GM18951 (cell line): ENCODE measurements around the gene DMP1.

ENCODE experiments used
- POLR2A ChIP-seq: IDR thresholded peaks from 4 replicates; pipeline ENCODE4 v1.6.1; 2011; ENCODE audit warnings: mild to moderate bottlenecking; ENCODE audit not compliant: insufficient read length, insufficient read depth; ENCODE audit errors: extremely low read depth
- in situ Hi-C: fragments of 300-500 bp; cut with MboI; formaldehyde crosslinking; loops from one replicate; pipeline ENCODE4 v1.12.0; 2022; ENCODE audit warnings: low sequenced_read_pairs, mixed read lengths, inconsistent platforms; ENCODE audit not compliant: unreplicated experiment

The DMP1 gene

GRCh38 chr4:87649980-87650379 lies at the start of gene DMP1:
Gene DMP1 (plus strand): TSS chr4:87650280. CDS start chr4:87656493, 6,213 bp downstream.
- in situ Hi-C loops: no loop called here
- no peak for TF ChIP-seq POLR2A

GRCh38 chr4:87601361-87601760 lies 48.7 kb upstream of the DMP1 start:
- TF ChIP-seq POLR2A: no peak
- in situ Hi-C loops: no loop called here

GRCh38 chr4:87608229-87608628 lies 41.9 kb upstream of the DMP1 start, which contains the start of gene DSPP:
Gene DSPP (plus strand): TSS chr4:87608529. CDS start chr4:87610909, 2,380 bp downstream.
- TF ChIP-seq POLR2A: no peak
- in situ Hi-C loops: no loop called here

GRCh38 chr4:87614292-87614890 lies 35.7 kb upstream of the DMP1 start:
- no peak for TF ChIP-seq POLR2A
- in situ Hi-C loops: no loop called here

- no peak for TF ChIP-seq POLR2A
- in situ Hi-C loops: no loop called here
These were observed 33.8 kb upstream of the DMP1 start for GRCh38 chr4:87616268-87616667.

- in situ Hi-C loops: no loop called here
- TF ChIP-seq POLR2A: no peak
These were observed 30.0 kb upstream of the DMP1 start for GRCh38 chr4:87620086-87620485.

GRCh38 chr4:87620491-87620890 lies 29.6 kb upstream of the DMP1 start:
- in situ Hi-C loops: no loop called here
- TF ChIP-seq POLR2A: no peak

- in situ Hi-C loops: no loop called here
- TF ChIP-seq POLR2A: no peak
These were observed 27.8 kb upstream of the DMP1 start for GRCh38 chr4:87622303-87622702.

GRCh38 chr4:87624698-87625097 lies 25.4 kb upstream of the DMP1 start:
- no peak for TF ChIP-seq POLR2A
- in situ Hi-C loops: no loop called here

GRCh38 chr4:87631668-87632067 lies 18.4 kb upstream of the DMP1 start:
- in situ Hi-C loops: no loop called here
- TF ChIP-seq POLR2A: no peak

- in situ Hi-C loops: no loop called here
- TF ChIP-seq POLR2A: no peak
These were observed 17.6 kb upstream of the DMP1 start for GRCh38 chr4:87632469-87632868.

- in situ Hi-C loops: no loop called here
These were observed 16.8 kb upstream of the DMP1 start for GRCh38 chr4:87633243-87633642.

GRCh38 chr4:87644286-87644685 lies 5.8 kb upstream of the DMP1 start:
- TF ChIP-seq POLR2A: no peak
- in situ Hi-C loops: no loop called here

More at GRCh38 chr4:87633243-87633642, 16.8 kb upstream of the DMP1 start:
- TF ChIP-seq POLR2A: no peak

GRCh38 chr4:87650938-87651337 lies 858 bp downstream of the DMP1 start:
- TF ChIP-seq POLR2A: no peak
- in situ Hi-C loops: no loop called here

- no peak for TF ChIP-seq POLR2A
- in situ Hi-C loops: no loop called here
These were observed 1.9 kb downstream of the DMP1 start for GRCh38 chr4:87651941-87652340.
